Measurements from ENCODE around the gene ADSS2.

The ADSS2 gene

GRCh38 chr1:244451951-244452795, 464 bp upstream of the ADSS2 start:
- Mint-ChIP-seq H3K9me3 (no peaks in the 10 kb centered on the region), H3K27me3 (no peaks in the 10 kb centered on the region), H3K4me1 (ENCODE audit: low read depth) (peaks cover 48% of the 10 kb centered on the region), H3K27ac (peak overlapping the region; percentile 81), H3K4me3 (peak overlapping the region; percentile 93), H3K36me3 (ENCODE audit: low read depth) (peaks cover 41% of the 10 kb centered on the region)
- peak; percentile 98 for DNase-seq

- DNase-seq: peak; percentile 77
- Mint-ChIP-seq H3K9me3 (no peaks in the 10 kb centered on the region), H3K36me3 (ENCODE audit: low read depth) (peaks cover 54% of the 10 kb centered on the region), H3K27me3 (no peaks in the 10 kb centered on the region), H3K4me1 (ENCODE audit: low read depth) (peaks cover 60% of the 10 kb centered on the region), H3K27ac (peak overlapping the region; percentile 96), H3K4me3 (peak overlapping the region; percentile 93)
Observed at GRCh38 chr1:244450597-244451538, 841 bp downstream of the ADSS2 start.

GRCh38 chr1:244449936-244450508, 1.7 kb downstream of the ADSS2 start:
- Mint-ChIP-seq H3K27ac (peak overlapping the region; percentile 96), H3K4me1 (ENCODE audit: low read depth) (peaks cover 67% of the 10 kb centered on the region), H3K36me3 (ENCODE audit: low read depth) (peaks cover 63% of the 10 kb centered on the region), H3K27me3 (no peaks in the 10 kb centered on the region), H3K9me3 (no peaks in the 10 kb centered on the region), H3K4me3 (peak overlapping the region; percentile 93)
- DNase-seq: no peak

- Mint-ChIP-seq H3K4me3 (peak overlapping the region; percentile 93), H3K27ac (no peak overlapping the region), H3K36me3 (ENCODE audit: low read depth) (peaks cover 71% of the 10 kb centered on the region), H3K27me3 (no peaks in the 10 kb centered on the region), H3K9me3 (no peaks in the 10 kb centered on the region), H3K4me1 (ENCODE audit: low read depth) (peaks cover 71% of the 10 kb centered on the region)
- DNase-seq: no peak
Observed at GRCh38 chr1:244448279-244449036, 3.3 kb downstream of the ADSS2 start.

GRCh38 chr1:244447552-244447951, 4.2 kb downstream of the ADSS2 start:
- H3K27me3 Mint-ChIP-seq: no peaks in the 10 kb centered on the region
- H3K36me3 Mint-ChIP-seq (ENCODE audit: low read depth): peaks cover 79% of the 10 kb centered on the region
- DNase-seq: no peak
- no peak overlapping the region for H3K27ac Mint-ChIP-seq
- peak overlapping the region; percentile 23 for H3K4me3 Mint-ChIP-seq
- H3K9me3 Mint-ChIP-seq: no peaks in the 10 kb centered on the region
- peaks cover 72% of the 10 kb centered on the region for H3K4me1 Mint-ChIP-seq (ENCODE audit: low read depth)

- Mint-ChIP-seq H3K36me3 (ENCODE audit: low read depth) (peaks cover 83% of the 10 kb centered on the region), H3K27me3 (no peaks in the 10 kb centered on the region), H3K4me1 (ENCODE audit: low read depth) (peaks cover 73% of the 10 kb centered on the region), H3K9me3 (no peaks in the 10 kb centered on the region), H3K4me3 (peak overlapping the region; percentile 1), H3K27ac (no peak overlapping the region)
- DNase-seq: no peak
Observed at GRCh38 chr1:244447024-244447423, 4.7 kb downstream of the ADSS2 start.

- no peaks in the 10 kb centered on the region for H3K9me3 Mint-ChIP-seq
- peaks cover 77% of the 10 kb centered on the region for H3K36me3 Mint-ChIP-seq (ENCODE audit: low read depth)
- H3K4me1 Mint-ChIP-seq (ENCODE audit: low read depth): peaks cover 70% of the 10 kb centered on the region
- no peak for DNase-seq
- H3K4me3 Mint-ChIP-seq: no peak overlapping the region
- H3K27me3 Mint-ChIP-seq: no peaks in the 10 kb centered on the region
- H3K27ac Mint-ChIP-seq: peak overlapping the region; percentile 72
Observed at GRCh38 chr1:244445320-244446181, 6.2 kb downstream of the ADSS2 start.

- no peaks in the 10 kb centered on the region for H3K9me3 Mint-ChIP-seq
- no peak overlapping the region for H3K4me3 Mint-ChIP-seq
- no peak for DNase-seq
- H3K36me3 Mint-ChIP-seq (ENCODE audit: low read depth): peaks cover 74% of the 10 kb centered on the region
- H3K27me3 Mint-ChIP-seq: no peaks in the 10 kb centered on the region
- no peak overlapping the region for H3K27ac Mint-ChIP-seq
- H3K4me1 Mint-ChIP-seq (ENCODE audit: low read depth): peaks cover 67% of the 10 kb centered on the region
Observed at GRCh38 chr1:244444854-244445253, 6.9 kb downstream of the ADSS2 start.

- no peak overlapping the region for H3K4me3 Mint-ChIP-seq
- H3K9me3 Mint-ChIP-seq: no peaks in the 10 kb centered on the region
- peaks cover 69% of the 10 kb centered on the region for H3K4me1 Mint-ChIP-seq (ENCODE audit: low read depth)
- DNase-seq: no peak
- peaks cover 64% of the 10 kb centered on the region for H3K36me3 Mint-ChIP-seq (ENCODE audit: low read depth)
- no peaks in the 10 kb centered on the region for H3K27me3 Mint-ChIP-seq
- peak overlapping the region; percentile 37 for H3K27ac Mint-ChIP-seq
Observed at GRCh38 chr1:244442850-244443249, 8.9 kb downstream of the ADSS2 start.

GRCh38 chr1:244439391-244440032, 12.2 kb downstream of the ADSS2 start:
- Mint-ChIP-seq H3K9me3 (no peaks in the 10 kb centered on the region), H3K27ac (peak overlapping the region; percentile 55), H3K27me3 (no peaks in the 10 kb centered on the region), H3K36me3 (ENCODE audit: low read depth) (peaks cover 60% of the 10 kb centered on the region), H3K4me1 (ENCODE audit: low read depth) (peaks cover 67% of the 10 kb centered on the region), H3K4me3 (no peak overlapping the region)
- no peak for DNase-seq

GRCh38 chr1:244437086-244437468, 14.6 kb downstream of the ADSS2 start:
- DNase-seq: no peak
- Mint-ChIP-seq H3K4me3 (no peak overlapping the region), H3K36me3 (ENCODE audit: low read depth) (peaks cover 61% of the 10 kb centered on the region), H3K4me1 (ENCODE audit: low read depth) (peaks cover 54% of the 10 kb centered on the region), H3K27me3 (no peaks in the 10 kb centered on the region), H3K9me3 (no peaks in the 10 kb centered on the region), H3K27ac (peak overlapping the region; percentile 79)

- Mint-ChIP-seq H3K27ac (peak overlapping the region; percentile 96), H3K36me3 (ENCODE audit: low read depth) (peaks cover 65% of the 10 kb centered on the region), H3K4me1 (ENCODE audit: low read depth) (peaks cover 53% of the 10 kb centered on the region), H3K4me3 (peak overlapping the region; percentile 47), H3K27me3 (no peaks in the 10 kb centered on the region), H3K9me3 (no peaks in the 10 kb centered on the region)
- DNase-seq: no peak
Observed at GRCh38 chr1:244436336-244437085, 15.2 kb downstream of the ADSS2 start.
